CD4-positive, alpha-beta T cell treated with Interleukin-6 for 4 hours (primary cell): ENCODE results near the gene PSMD1.
"Not testable (repeated sequence)": the region's sequence is repeated elsewhere in the genome, so short reads cannot be mapped to it uniquely, and the experiment has no call there.

Source experiments
- DNase-seq: peaks from one replicate; pipeline ENCODE4 v3.0.0-alpha.2; 2020; ENCODE audit warnings: mixed read lengths

Gene PSMD1

DNA sequence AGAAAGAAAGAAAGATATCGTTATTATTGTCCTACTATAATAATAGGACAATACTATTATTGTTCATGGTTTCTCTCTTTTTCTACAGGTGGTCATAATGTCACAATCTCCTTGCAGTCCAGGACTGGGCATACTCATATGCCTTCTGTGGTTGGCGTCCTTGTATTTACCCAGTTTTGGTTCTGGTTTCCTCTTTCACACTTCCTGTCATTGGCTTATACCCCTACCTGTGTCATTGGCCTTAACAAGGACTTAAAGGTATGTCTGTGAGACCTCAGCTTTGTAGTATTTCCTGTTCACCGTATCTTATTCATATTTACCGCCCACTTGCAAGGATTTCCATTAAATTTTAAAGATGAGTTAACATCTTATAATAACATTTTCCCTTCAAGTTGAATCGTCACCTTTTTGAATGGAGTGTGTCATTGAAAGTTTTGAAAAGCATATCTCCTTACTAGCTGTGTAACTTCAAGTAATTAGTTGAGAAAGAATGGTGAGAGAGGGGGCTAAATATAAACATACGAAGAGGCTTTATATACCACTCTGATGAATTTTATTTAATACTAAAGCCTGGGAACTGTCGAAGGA is 104.7 kb downstream of the PSMD1 start:
- no peak for DNase-seq

DNA sequence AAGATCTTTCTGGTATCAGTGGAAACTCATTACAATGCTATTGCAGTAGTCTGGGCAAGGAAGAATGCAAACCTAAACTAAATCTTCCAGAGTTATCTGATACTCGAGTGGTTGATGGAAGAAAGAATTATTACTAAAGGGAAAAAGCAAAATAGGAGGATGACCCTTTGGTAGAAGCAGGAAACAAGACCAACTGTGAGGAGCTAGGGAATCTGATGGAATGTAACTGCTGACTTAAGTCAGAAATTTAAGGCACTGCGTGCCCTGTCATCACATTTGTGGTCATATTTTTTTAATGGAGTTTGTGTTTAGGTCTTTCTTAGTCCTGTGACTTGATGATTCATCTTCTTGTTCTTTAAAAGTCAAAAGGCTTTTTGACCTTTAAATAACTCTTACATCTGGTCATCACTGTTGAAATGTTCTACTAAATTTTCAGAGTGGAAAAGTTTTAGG is 105.2 kb downstream of the PSMD1 start:
- no peak for DNase-seq

- DNase-seq = no peak
These were observed 106.3 kb downstream of the PSMD1 start for GRCh38 chr2:231163011-231163410.

- DNase-seq = no peak
These were observed 106.9 kb downstream of the PSMD1 start for GRCh38 chr2:231163414-231164095.

GRCh38 chr2:231167745-231168459 is 111.2 kb downstream of the PSMD1 start:
- DNase-seq = no peak

- DNase-seq = no peak
These were observed 111.9 kb downstream of the PSMD1 start for GRCh38 chr2:231168460-231169139.

DNA sequence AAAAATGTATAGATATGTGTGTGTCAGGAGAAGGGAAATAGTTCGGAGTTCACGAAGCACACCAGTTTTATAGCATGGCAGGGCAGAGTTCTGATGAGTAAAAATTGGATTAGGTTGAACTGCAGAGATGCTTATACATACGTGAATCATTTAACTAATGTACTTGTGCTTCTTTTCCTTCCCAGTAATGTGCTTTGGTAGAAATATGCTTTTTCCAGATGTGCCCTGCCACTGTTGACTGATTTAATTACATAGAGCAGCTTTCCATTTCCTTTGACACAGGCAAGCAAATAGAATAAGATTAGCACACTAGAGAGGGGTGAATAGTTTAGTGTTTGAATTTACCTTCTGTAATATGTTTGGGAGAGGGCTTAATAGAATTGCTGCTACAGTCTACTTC is 112.8 kb downstream of the PSMD1 start:
- no peak for DNase-seq

DNA sequence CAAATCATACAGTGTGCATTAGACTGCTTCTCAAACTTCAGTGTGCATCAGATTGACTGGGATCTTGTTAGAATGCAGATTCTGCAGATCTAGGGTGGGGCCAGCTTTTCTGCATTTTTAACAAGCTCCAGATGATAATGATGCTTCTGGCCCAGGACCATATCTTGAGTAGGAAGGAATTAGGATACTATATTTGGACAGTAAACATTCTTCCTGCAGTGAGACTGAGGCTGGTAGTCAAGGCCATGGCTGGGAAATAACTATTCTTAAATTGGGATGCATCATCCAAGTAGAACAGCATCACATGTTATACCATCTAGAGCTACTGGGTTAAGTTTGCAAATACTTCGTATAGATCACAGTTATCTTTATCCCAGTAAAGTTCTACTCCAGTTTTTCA is 113.4 kb downstream of the PSMD1 start:
- DNase-seq = no peak

DNA sequence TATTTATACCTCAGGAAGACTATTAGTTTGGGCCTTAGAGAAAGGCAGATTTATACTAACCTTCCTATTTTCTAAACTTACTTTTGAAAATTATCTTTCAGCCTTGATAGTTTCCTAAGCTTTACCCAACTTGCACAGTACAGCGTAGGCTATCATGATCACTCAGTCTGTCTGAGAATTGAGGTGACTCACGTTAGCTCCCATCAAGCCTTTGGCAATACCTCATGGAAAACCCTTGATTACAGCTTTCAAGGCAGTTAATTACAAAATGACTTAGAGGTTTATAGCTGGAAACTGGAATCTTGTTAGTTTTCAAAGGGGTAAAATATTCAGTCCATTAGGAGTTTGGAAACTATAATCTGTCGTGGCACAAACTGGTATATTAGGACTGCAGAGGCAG is 115.4 kb downstream of the PSMD1 start:
- no peak for DNase-seq

- DNase-seq = no peak
These were observed 117.6 kb downstream of the PSMD1 start for GRCh38 chr2:231174211-231174651.

- DNase-seq = no peak
These were observed 119.4 kb downstream of the PSMD1 start for GRCh38 chr2:231176066-231176465.

GRCh38 chr2:231177156-231178025 is 120.7 kb downstream of the PSMD1 start:
- no peak for DNase-seq

DNA sequence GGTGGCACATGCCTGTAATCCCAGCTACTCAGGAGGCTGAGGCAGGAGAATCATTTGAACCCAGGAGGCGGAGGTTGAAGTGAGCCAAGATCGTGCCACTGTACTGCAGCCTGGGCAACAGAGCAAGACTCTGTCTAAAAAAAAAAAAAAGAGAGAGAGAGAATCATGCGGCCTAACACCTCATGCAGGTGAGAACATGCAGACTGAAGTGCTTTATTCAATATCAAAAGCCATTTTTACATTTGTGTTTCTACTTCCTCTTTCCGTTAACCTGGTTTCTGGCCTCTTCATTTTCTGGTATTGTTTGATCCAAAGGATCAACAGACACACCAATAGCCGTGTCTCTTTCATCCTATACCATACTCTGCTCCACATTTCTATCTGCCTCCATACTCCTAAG is 122.1 kb downstream of the PSMD1 start:
- DNase-seq = not testable (repeated sequence)

GRCh38 chr2:231181860-231182512 is 125.3 kb downstream of the PSMD1 start:
- DNase-seq = no peak

DNA sequence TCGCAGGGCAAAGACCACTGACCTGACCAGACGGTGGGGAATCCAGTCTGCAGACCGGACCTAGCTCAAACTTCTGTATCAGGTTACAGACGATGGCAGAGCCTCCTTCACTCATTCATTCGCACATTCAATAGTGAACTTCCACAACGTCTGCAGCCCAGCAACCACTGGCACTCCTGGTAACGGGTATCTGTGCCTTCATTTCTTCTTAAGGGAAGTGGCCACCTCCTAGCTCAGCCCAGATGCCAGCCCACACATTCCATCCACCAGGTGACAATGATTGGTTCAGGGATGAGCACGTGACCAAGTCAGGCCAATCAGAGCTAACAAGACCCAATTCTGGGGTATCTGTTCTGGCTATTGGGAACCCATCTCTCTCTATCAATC is 125.8 kb downstream of the PSMD1 start:
- no peak for DNase-seq

DNA sequence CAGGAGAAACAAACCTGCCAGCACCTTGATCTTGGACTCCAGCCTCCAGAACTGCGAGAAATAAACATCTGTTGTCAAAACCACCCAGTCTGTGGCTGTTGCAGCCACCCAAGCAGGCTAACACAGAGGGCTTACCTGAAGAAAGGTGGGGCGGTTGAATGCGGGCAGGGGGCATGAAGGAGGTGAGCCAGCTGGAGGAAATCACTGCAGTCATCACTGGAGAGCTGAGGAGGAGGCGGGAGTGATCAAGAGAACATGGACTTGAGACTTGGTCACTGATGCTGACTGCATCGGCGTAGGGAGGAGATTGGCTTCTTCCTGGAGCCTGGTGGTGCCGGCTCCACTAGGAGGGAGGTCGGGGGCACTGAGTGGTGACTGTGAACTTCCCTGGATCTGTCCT is 127.2 kb downstream of the PSMD1 start:
- no peak for DNase-seq

DNA sequence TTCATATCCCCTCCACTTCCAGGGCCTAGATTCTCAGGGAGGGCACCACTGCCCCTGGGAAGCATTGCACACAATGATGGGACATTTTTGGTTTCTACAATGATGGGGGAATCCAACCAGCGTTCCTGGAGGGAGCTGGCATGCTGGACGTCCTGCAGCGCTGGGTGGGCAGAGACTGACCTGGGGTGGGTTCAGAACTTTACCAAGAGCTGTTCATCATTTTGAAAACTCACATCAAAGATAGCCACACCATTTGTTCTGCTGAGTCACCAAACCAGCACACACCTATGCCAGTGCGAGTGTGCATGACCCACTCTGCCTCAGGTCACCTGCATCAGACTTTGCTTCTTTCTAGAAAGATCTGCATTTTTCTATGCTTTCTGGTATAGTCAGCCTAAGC is 127.7 kb downstream of the PSMD1 start:
- no peak for DNase-seq

- no peak for DNase-seq
These were observed 128.5 kb downstream of the PSMD1 start for GRCh38 chr2:231185050-231185725.

DNA sequence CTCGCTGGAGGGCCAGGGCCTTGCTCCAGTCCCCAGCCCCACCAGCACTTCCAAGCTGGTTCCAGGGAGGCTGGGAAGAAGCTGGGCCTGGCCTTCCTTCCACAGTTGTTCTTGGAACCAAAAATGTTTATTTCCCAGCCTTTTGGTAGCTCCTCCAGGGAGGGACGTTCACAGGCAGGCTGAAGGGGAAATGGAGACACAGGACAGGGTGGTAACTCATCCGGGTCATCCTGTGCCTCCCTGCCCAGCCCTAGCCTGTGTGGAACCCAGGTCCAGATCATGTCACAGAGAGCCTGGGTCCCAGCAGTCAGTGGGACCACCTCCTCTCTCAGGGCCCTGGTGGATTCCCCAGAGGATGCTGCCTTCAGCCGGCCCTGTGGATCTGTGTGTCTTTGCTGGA is 129.2 kb downstream of the PSMD1 start:
- DNase-seq = no peak

- DNase-seq = no peak
These were observed 129.7 kb downstream of the PSMD1 start for GRCh38 chr2:231186325-231186724.

- no peak for DNase-seq
These were observed 131.3 kb downstream of the PSMD1 start for GRCh38 chr2:231187736-231188505.
